Uterine smooth muscle cell (primary cell): ENCODE data around the gene ZNF724. TPM values are rescaled to one million over a fixed set of nuclear protein-coding genes. Genes with fewer than 3 reads are reported as not detected.

Source experiments
- total RNA-seq: library from RNA; depleted of rRNA; stranded (reverse); fragments of >200 nt; gene quantifications from 2 replicates; pipeline ENCODE4 v1.2.3, GENCODE V29; 2014

ZNF724 gene
- 4.2 and 11.6 TPM in 2 replicates for total RNA-seq

DNA sequence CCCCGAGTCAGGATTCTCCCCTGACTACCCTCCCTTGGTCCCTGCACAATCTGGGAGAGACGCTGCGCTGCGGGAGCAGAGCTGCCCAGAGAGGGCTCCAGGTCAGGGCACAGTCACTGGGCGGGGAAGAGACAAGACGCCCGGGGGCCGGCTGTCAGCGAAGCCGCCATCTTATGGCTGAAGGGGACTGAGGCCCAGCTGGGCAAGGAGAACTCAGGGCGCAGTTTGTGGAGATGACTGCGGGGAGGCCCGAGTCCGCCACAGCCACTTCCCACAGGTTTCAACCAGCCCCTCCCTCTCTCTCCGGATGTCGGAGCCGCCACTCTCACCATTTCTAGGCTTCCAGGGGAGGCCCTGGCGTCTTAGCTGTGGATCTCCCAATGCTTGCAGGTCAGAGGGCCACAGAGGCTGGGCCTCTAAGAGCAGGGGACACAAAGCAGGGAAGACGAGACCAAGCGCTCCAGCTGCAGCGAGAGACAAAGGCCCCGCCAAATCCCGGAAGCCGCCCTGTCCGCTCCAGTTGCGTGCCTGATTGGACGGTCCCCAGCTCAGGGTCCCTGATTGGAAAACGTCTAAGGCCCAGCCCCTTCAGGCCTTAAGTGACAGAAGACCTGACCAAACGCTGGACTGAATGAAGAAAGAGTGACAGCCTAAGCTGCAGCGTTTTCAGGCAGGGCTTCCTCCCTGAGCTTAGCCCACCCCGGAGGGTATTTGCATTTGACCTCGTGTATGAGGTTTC, at the start of gene ZNF724:
TSS of gene ZNF724 (minus strand) at position 484 of the 739 bp plus-strand sequence. CDS start at position 332, 152 bp downstream.

Other genes with a start within 250 kb of the ZNF724 start
- gene ZNF728, start 247.2 kb downstream of the ZNF724 start, total RNA-seq: 0.12 TPM in 1 of 2 replicates, not detected in the other
- gene ZNF730, start 133.4 kb downstream of the ZNF724 start, total RNA-seq: 1.4 and 1.9 TPM in 2 replicates
- 11.3 and 18.6 TPM in 2 replicates for gene ZNF91, start 145.1 kb upstream of the ZNF724 start, total RNA-seq